ENCODE results near the gene ADCY4.

ADCY4 gene

DNA sequence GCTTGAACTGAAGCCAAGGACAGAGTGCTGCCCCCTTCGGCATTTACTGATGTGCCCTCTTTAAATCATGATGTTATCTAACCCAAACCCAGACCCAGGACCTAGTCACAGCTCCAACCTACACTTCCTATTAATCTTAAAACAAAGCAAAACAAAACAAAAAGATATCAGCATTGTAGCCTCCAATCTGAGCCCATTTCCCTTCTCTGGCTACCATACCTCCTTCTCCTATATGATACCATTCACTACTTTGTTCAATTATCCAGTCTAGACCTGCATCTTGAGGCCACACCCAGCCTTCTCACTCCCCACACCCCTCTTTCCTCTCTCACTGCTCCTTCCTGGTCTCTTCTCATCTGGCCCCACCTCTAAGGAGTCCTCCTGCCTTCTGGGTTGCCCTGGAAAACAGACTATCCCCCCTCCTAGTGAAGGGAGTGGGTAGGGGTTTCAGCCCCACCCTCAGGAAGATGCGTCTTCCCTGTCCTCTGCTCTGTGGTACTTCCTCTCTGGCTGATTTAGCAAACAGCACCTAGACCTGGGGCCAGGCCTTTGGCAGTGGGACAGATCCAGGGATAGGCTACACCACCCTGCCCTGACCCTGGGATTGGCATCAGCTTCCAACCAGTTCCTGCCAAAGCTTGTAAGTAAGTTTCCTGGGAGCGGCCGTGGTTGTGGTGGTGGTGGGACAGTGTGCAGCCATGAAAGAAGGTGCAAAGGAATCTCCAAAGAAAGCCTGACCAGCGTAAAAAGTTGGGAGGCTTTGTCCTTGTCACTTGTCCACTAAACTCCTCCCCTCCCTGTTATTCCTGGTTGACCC, 20.3 kb downstream of the ADCY4 start:
- FAIRE-seq: no peak

DNA sequence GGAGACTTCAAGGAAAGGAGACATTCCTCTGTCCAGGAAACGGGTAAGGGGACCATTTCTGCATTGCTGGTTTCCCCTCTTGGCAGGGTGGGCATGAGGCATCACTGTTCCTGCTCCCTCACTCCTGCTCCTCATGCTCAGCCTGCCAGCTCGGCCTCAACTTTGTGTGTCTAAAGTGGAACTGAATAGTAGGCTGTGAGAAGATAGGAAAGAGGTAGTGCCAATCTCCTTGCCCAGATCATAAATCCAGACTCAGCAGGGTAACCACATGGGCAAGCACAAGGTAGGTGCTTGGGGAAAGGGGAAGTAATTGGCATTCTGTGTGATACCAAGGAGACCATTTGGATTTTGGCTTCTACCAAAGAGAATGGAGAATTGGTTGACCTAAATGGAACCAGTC, 21.0 kb downstream of the ADCY4 start:
- FAIRE-seq: no peak

DNA sequence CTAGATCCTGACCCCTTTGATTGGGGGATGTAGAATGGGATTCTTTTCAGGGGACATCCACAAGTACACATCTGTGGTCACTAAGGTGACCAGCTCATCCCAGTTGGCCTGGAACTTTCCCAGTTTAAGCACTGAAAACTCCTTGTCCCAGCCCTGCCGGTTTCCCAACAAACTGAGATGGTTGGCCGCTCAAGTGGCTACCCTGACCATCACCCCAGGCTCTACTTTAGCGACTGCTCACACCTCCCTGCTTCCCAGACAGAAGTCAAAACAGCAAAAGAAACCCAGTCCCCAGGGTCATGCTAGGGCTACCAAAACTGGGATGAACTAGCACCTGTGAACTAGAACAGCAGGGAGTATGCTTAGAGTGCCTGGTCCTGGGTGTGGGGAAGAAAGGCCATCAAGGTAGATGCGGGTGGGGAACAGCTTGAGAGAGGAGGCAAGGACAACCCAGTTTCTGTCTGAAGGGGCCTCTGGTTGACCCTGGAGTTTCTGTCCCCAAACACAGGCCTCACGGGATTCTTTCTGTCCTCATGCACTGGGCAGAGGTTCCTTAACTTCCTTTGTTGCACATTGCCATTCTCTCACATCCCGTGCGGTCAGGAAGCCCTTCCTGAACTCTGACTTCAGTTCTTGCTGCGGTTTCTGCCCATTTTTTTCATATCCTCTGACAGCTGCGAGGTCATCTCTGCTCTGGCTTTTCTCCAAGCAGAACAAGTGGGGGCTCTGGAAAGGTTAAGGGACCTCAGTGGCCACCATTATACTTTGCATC, 21.9 kb downstream of the ADCY4 start:
- no peak for FAIRE-seq

DNA sequence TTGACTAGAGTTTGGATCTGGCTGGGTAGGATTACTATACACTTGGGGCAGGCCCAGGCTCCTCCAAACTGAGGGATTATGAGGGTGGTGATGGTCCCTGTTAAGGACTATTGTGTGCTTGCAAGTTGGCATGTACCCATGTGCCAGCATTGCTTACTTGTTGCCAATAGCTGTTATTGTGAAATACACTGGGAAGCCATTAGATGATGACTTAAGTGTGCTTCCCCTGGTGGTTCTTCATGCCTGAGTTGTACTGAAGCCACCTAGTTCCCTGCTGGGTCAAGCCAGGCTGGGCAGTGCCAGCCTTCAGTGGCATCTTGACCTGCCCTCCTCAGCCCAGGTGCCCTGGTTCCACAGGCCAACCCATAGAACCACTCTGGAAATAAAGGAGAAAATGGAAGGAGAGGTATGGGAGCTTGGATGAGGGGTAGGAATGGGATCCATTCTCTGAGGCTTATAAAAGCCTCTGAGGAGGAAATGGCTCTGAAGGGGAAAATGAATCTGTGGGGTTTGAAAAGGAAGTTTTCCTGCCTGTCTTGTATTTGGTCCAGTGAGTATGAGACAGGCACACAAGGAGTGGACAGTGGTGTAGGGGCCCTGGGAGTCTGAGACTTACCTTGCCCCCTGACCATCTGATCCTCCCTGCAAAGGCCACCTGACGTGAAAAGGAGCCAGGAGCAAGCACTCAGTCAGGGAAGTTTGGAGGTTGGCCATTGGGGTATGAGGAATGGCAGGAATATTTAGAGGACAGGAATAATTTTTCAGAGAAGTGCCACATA, 22.8 kb downstream of the ADCY4 start:
- no peak for FAIRE-seq

DNA sequence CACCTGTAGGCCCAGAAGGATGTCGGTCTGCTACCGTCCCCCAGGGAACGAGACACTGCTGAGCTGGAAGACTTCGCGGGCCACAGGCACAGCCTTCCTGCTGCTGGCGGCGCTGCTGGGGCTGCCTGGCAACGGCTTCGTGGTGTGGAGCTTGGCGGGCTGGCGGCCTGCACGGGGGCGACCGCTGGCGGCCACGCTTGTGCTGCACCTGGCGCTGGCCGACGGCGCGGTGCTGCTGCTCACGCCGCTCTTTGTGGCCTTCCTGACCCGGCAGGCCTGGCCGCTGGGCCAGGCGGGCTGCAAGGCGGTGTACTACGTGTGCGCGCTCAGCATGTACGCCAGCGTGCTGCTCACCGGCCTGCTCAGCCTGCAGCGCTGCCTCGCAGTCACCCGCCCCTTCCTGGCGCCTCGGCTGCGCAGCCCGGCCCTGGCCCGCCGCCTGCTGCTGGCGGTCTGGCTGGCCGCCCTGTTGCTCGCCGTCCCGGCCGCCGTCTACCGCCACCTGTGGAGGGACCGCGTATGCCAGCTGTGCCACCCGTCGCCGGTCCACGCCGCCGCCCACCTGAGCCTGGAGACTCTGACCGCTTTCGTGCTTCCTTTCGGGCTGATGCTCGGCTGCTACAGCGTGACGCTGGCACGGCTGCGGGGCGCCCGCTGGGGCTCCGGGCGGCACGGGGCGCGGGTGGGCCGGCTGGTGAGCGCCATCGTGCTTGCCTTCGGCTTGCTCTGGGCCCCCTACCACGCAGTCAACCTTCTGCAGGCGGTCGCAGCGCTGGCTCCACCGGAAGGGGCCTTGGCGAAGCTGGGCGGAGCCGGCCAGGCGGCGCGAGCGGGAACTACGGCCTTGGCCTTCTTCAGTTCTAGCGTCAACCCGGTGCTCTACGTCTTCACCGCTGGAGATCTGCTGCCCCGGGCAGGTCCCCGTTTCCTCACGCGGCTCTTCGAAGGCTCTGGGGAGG, 23.9 kb downstream of the ADCY4 start, which contains the start of gene LTB4R:
TSS of gene LTB4R (plus strand) at position 857 of the 959 bp plus-strand sequence. CDS start 4,150 bp downstream, outside the sequence.
- no peak for FAIRE-seq

DNA sequence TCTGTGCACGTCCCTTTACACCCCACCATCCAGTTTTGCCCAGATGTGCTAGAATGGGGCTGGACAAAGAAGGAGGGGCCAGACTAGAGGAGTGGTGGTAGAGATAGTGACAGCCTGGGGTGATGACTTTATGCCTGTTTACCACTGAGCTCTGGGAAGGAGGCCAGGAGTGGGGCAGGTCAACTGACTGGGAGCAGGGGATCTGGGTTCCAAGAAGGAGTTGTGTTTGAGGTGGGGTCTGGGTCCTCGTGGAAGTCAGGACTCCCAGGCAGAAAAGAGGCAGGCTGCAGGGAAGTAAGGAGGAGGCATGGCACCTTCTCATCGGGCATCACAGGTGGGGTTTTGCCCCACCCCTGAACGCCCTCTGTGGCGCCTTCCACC, 24.6 kb downstream of the ADCY4 start:
- no peak for FAIRE-seq

DNA sequence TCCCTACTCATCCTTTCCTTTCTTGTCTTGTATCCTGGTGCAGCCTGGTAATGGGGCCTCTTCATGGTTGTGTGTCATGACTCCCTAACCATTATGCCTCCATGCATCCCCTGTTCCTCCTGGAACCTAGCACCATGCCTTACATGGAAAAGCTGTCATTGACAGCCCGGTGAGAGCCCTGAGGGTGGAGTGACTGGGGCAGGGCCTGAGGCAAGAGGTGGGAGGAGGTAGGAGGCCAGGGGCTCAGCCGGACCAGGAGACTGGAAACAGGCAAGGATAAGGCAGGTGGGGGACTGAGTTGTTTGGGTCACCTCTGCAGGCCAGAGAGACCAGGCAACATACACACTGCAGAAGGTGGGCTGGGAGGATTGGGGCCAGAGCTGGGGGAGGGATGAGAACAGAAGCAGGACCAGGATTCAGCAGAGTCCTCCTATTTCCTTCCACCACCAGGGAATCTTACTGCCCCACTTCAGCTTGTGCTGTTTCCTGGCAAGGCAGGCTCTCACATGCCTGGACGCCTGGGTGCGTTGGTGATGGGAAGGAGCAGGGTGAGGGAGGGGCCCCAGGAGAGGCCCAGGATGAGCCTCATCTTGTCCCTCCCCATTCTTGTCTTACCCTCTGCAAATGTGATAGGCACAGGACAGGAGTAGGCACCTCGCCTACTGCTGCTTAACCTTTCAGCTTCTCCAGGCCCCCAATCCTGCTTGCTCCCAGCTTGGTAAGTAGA, 25.2 kb downstream of the ADCY4 start, which contains the start of gene LTB4R2:
TSS of gene LTB4R2 (plus strand) at position 603 of the 727 bp plus-strand sequence. CDS start 525 bp downstream, outside the sequence.
- no peak for FAIRE-seq

DNA sequence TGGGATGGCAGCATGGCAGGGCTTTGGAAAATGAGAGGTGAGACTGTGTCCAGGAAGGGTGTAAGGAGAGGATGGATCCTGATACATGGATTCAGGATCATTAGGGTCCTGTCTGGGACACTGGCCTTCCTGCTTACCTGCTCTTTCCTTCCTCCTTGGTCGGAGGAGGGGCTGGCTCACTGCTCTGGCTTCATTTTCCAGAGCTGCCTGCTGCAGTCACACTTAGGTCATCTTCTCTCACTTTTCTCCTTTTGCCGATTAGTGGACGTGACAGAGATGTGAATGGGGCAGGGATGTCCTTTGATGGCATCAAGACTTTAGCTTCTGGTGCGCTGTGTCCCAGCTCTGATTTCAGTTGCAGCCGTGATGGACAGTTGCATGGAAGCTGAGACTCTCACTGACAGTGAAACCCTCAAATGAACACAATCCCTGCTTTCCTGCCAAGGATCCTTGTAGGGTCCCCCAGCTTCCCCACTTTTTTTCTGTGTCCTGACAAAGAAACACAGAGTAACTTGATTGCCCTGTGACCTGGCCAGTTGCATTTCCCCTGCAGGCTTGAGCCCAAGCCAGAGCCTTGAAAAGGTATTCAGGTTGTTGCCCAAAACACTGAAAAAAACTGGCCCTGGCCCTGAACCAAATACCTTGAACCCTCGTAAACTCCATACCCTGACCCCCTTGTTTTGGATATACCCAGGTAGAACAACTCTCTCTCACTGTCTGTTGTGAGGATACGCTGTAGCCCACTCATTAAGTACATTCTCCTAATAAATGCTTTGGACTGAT, 26.3 kb downstream of the ADCY4 start:
- no peak for FAIRE-seq

DNA sequence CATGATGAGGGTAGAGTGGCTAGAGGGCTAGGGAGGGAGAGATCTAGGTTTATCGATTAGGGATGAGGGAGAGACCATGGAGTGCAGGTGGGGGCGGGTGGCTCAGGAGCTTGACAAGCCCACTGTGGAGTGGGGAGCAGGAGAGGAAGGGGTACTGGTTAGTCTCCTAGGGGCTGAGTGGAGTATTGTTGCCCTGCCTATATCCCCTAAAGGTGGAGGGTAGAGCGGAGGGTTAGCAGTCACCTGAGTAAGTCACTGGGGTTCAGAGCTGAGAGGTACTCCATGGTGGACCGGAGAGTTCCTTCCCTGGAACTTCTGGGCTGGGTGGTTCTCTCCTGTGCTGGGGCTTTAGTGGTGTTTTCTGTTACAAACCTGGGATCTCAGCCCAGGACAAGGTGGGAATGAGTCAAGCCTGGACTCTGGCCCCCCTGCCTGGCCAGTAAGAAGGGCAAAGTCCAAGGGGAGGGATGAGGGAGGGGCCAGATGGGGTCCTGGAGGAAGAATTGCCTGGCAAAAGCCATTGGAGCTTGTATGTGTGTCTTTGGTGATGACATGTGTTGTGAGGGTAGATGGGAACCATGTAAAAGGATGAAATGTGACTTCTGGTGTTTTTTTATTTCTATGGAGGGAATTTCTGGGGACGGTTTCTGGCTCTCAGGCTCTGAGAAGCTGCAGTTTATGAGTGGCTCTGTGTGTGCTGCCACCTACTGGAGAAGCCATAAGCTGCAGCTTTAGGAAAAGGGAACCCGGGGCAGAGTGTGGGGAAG, 27.1 kb downstream of the ADCY4 start, which contains the start of gene CIDEB:
TSS of gene CIDEB (minus strand) at position 403 of the 767 bp plus-strand sequence. CDS start at position 284, 119 bp downstream.
- peak; percentile 74 for FAIRE-seq

DNA sequence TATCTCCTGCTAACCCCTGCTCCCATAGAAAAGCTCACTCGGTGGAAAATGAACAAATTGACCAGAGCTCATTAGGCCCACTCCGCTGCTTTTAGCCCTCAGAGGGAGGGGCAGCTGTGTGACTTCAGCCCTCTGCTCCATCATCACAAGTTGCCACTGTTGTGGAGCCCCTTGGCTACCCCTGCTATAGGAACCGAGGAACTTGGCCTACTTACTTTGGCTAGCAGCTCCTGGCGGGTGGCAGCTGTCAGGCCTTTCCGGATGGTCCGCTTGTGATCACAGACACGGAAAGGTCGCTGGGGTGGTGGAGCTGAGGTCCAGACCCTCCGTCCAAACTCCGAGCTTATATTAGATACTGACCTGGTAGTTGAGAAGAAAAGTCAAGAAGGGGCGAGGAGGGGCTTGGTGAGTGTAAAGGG, 27.7 kb downstream of the ADCY4 start:
- no peak for FAIRE-seq

DNA sequence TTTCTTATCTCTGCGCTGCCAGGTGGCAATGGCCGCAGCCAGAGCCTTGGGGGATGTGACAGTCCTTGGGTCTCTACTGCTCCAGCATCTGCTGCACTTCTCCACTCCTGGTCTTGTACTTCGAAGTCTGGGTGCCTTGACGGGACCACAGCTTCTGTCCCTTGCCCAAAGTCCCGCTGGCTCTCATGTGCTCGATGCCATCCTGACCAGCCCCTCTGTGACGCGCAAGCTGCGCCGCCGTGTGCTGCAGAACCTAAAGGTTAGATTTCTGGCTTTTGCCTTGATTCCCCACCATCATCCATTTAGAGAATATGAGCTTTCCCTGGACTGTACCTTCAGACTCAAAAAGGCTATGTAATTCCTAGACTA, 30.9 kb downstream of the ADCY4 start:
- FAIRE-seq: no peak

DNA sequence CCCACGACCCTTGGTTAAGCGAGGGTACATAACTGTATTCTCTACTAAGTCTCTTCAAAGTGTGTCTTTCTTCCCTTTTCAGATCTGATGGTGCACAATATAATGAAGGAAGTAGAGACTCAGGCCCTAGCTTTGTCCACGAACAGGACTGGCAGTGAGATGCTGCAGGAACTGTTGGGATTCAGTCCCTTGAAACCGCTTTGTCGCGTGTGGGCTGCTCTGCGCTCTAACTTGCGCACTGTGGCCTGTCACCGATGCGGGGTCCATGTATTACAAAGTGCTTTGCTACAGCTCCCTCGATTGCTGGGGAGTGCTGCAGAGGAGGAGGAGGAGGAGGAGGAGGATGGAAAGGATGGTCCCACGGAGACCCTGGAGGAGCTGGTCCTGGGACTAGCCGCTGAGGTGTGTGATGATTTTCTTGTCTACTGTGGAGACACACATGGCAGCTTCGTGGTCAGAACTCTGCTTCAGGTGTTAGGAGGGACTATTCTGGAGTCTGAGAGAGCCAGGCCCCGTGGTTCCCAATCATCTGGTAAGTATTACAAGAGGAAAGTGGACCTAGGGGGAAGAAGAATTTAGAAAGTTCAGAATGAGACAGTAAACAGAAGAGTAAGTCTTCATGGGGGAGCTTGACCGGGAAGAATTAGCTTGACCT, 34.4 kb downstream of the ADCY4 start:
- FAIRE-seq: no peak

DNA sequence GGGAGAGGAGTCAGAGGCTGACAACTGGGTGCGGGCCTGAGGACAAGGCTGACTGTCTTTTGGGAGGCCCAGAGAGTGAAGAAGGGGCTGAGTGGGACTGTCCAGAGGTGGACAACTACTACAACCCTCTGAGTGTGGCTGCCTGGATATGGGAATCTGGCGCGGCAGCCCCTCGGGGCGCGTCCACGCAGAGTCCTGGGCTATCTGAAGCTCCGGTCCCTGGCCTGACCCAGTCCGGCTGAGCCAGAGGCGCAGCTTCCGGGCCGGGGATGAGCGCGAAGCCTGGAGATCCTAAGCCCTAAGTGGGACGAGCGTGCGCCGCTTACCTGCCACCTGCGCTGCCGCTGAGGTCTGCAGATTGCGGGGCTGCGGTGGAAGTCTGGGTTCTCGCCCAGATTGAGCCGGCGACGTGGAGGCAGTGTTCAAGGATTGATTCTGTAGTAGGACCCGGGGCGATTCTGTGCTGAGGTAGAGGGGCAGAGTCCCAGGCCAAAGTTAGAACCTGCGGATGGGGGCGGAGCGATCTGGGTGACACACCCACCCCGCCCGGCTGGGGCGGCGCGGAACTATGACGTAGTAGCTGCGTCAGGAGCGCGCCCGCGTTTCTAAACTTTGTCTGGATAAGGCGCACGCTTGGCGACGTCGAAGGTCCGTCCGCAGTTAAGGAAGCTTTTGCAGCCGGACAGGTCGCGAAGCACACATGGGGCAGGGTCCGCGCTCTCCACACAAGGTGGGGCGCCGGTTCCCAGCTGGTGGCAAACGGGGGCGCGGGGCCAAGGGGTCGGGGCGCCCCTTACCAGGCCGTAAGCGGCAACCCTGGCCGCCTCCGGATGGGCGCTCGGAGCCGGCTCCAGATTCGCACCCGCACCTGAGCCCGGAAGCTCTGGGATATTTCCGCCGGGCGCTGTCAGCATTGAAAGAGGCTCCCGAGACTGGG, 35.3 kb downstream of the ADCY4 start, which contains the start of the genes DHRS1 and NOP9:
TSS of gene DHRS1 (minus strand) at position 526 of the 937 bp plus-strand sequence. CDS start 674 bp downstream, outside the sequence.
TSS of gene NOP9 (plus strand) at position 596 of the 937 bp plus-strand sequence. CDS start at position 701, 105 bp downstream.
- peak; percentile 91 for FAIRE-seq

DNA sequence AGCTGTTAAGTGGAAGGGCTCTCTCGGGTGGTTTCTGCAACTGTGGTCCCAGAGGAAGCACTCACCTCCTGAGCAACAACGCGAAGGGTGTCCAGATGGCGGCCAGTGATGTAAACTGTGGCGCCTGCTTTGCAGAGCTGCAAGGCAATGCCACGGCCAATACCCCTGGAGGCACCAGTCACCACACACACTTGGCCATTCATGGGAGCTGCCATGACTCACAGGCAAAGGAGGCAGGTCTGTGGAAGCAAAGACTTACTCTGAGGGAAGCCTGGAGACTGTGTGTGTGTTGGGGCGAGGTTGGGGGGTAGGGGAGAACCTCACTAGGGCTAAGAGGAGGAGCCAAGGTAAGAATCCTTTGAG, 36.0 kb downstream of the ADCY4 start:
- FAIRE-seq: no peak

DNA sequence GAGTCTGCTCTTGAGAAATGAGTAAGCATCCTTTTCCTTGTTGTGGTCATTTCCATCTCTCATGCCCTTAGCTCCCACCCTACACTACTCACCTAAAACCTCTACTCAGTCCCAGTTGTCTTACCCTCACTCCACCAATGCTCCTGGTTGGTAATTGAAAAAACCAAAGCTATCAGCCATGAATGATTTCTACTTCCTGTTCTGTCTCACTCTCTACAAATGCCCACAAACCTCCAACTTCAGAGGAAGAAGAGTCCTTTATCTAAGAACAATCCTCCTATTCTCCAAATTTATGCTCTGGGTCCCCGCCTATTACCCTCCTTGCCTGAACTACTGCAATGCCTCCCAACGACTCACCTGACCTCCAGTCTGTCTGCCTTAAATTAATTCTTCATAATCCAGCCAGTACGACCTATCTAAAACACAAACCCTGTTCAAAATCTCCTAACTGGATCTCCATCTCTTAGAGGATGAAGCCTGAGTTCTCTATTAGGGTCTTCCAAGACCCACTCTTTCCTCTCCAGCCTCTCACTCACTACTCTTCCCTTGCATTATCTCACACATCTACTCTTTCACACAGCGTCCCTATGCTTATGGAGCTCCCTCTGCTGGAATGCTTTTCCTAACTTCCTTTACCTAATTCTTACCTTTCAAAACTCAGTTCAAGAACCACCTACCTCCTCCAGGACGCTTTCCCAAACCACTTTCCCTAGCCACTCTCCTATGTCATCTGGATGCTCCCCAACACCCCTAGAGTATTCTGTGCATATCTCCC, 37.5 kb downstream of the ADCY4 start:
- no peak for FAIRE-seq

DNA sequence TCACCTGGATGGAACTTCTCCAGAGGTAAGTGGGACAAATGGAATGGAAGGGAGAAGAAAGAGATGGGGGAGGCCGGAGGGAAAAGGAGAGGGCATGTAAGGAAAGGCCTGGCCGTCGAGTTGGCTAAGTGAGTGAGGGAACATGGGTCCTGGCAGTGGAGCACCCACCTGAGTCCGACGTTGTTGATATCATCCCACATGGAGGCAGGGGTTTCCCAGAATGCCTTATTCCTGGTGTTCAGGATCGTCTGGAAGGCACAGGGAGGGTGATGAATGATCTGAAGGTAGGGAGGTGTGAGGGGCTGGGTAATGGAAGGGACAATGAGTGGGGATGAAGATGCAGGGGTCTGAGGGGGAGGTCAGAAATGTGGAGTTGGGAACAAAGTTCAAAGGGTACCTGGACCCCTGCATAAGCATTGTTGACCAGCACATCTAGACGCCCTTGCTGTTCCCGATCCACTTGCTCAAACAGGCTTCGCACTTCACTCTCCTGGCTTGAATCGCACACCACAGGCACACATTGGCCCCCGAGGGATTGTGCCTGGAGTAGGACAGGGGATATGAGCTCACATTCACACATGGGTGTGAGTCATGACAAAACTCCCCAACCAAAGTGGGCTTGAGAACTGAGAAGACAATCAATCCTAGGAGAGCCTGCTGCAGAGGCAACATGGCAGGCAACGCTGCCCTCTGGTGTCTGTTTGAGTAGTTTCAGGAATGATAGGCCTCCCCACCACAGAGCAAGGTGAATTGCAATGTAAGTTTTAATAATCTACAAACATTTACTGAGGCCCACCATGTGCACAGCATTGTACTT, 38.3 kb downstream of the ADCY4 start:
- peak; percentile 46 for FAIRE-seq
